Effector CD4-positive, alpha-beta T cell (primary cell): ENCODE data around the gene NFATC3.

Experiments
- DNase-seq: peaks from one replicate; pipeline ENCODE4 v3.0.0-alpha.2; 2020

The NFATC3 gene

GRCh38 chr16:68251832-68252231, 166.7 kb downstream of the NFATC3 start:
- no peak for DNase-seq

- no peak for DNase-seq
These were observed 167.2 kb downstream of the NFATC3 start for GRCh38 chr16:68252383-68252782.

GRCh38 chr16:68253721-68254120, 168.6 kb downstream of the NFATC3 start:
- DNase-seq: no peak

GRCh38 chr16:68255712-68256111, 170.5 kb downstream of the NFATC3 start:
- no peak for DNase-seq

- no peak for DNase-seq
These were observed 172.2 kb downstream of the NFATC3 start for GRCh38 chr16:68257251-68257905.

GRCh38 chr16:68257906-68258800, 173.0 kb downstream of the NFATC3 start:
- DNase-seq: no peak

- no peak for DNase-seq
These were observed 174.0 kb downstream of the NFATC3 start for GRCh38 chr16:68259007-68259825.

GRCh38 chr16:68263559-68264127, 178.5 kb downstream of the NFATC3 start:
- no peak for DNase-seq

- DNase-seq: peak; percentile 79
These were observed 179.2 kb downstream of the NFATC3 start, which contains the start of gene SLC7A6 for GRCh38 chr16:68264128-68265077. Gene SLC7A6, plus strand, starts transcription at chr16:68264526. Its CDS starts 10,201 bp downstream, at chr16:68274727.

- DNase-seq: peak; percentile 52
These were observed 180.1 kb downstream of the NFATC3 start for GRCh38 chr16:68265078-68265920.

- no peak for DNase-seq
These were observed 182.6 kb downstream of the NFATC3 start for GRCh38 chr16:68267612-68268405.

- no peak for DNase-seq
These were observed 184.6 kb downstream of the NFATC3 start for GRCh38 chr16:68269793-68270192.

- no peak for DNase-seq
These were observed 185.2 kb downstream of the NFATC3 start for GRCh38 chr16:68270353-68270752.

GRCh38 chr16:68272507-68273209, 187.5 kb downstream of the NFATC3 start:
- DNase-seq: peak; percentile 67

- DNase-seq: no peak
These were observed 188.3 kb downstream of the NFATC3 start for GRCh38 chr16:68273459-68273858.

GRCh38 chr16:68273896-68274295, 188.7 kb downstream of the NFATC3 start:
- DNase-seq: no peak

- DNase-seq: no peak
These were observed 189.3 kb downstream of the NFATC3 start for GRCh38 chr16:68274441-68274840.

GRCh38 chr16:68275611-68276191, 190.5 kb downstream of the NFATC3 start:
- peak; percentile 49 for DNase-seq

GRCh38 chr16:68276223-68276622, 191.1 kb downstream of the NFATC3 start:
- no peak for DNase-seq
